DMS 273 treated with DMSO at 0.1 percent for 48 hours (cell line): ENCODE results near the gene COL27A1.
A peak's percentile ranks its signal among the peaks of the same experiment; 100 is the strongest.

Experiments used
- DNase-seq: peaks from one replicate; lab custom pipeline; 2025; lab: John Stamatoyannopoulos, UW

Gene COL27A1

DNA sequence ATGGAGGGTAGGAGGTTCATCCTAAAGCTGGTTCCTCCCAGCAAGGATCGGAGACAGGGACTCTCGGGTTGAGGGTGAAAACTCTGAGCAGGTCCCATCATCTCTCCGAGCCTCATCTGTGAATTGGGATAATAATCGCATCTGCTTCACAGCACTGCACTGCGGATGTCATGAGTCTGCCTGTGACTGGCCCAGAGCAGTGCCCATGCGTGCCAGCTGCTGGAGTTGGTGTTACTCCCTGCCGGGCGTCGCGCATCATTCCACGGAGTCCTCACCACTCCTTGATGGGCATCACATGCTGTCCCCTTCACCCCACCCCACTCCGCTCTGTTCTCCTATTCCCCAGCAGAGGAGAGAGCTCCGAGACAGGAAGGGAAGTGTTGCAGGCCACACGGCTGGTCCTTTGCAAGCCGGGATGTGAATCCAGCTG is 132.4 kb downstream of the COL27A1 start:
- DNase-seq = no peak

- no peak for DNase-seq
Observed at GRCh38 chr9:114288193-114289091, 133.1 kb downstream of the COL27A1 start.

GRCh38 chr9:114289106-114289505 is 133.8 kb downstream of the COL27A1 start:
- DNase-seq = no peak

DNA sequence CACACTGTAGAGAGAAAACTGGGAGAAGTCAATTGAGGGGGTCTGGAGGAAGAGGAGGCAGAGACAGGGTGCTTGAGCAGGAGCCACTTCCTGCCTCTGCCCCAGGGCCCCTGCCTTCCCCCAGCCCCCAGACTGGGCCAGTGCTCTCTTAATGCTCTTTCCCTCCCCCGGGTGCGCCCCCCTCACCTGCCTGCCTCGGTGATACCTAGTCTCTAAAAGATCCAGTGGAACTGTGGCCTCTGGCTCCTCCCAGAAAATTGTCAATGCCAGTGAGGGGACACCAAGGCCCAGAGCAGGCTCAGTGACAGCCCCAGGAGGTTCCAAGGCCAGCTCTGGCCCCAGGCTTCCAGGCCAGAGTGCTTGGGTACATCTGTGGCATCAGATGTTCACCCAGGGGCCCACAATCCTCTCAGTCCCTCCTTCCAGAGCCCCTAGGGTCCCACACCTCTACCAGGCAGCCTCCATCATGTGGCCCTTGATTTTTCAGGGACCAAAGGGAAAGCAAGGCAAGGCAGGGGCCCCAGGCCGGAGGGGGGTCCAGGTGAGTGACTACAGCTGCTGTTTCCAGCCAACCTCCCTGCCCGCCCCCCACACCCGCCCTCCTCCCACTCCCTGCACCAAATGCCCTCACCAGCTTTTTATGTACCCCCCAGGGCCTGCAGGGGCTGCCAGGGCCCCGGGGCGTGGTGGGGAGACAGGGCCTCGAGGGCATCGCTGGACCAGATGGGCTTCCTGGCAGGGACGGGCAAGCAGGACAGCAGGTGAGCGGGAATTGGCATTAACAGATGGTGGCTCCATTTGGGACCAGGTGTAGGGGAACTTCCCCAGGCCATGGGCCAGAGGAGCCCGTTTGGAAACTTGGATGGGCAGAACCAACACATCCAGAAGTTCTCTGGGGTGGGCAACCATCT is 134.5 kb downstream of the COL27A1 start:
- peak; percentile 30 for DNase-seq

GRCh38 chr9:114290561-114290986 is 135.2 kb downstream of the COL27A1 start:
- DNase-seq = no peak

DNA sequence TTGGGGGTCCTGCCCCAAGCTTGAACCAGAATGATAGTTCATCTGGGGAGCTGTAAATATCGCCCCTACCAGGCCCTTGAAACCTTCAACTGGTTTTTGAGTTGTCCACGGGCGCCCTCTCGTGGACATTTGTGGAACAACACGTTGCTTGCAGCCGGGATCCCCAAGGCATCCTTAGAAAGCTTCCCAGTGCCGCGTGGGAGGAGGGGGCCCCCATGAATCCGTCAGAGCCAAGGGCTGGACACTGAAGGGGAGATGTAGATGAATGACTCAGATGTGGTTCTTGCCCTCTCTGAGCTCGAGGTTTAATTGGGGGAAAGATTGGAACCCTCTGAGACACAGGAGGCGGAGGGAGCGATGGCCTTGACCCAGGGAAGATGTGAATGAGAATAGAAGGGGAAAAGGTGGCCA is 135.7 kb downstream of the COL27A1 start:
- no peak for DNase-seq

GRCh38 chr9:114291886-114292590 is 136.7 kb downstream of the COL27A1 start:
- no peak for DNase-seq

DNA sequence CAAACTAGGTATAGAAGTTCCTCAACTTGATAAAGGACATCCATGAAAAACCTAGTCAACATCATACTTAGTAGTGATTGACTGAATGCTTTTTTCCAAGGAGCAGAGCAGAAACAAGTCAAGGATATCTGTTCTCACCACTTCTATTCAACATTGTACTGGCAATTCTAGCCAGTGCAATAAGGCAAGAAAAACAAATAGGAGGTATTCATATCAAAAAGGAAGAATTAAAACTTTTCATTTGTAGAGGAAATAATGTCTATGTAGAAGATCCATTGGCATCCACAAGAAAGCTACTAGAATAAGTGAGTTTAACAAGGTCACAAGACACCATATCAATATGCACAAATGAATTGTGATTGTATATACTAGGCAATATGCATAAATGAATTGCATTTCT is 139.3 kb downstream of the COL27A1 start:
- no peak for DNase-seq

GRCh38 chr9:114296338-114296737 is 141.0 kb downstream of the COL27A1 start:
- DNase-seq = no peak

- DNase-seq = no peak
Observed at GRCh38 chr9:114299286-114300152, 144.2 kb downstream of the COL27A1 start.

GRCh38 chr9:114300153-114300845 is 145.0 kb downstream of the COL27A1 start:
- no peak for DNase-seq

GRCh38 chr9:114300846-114301797 is 145.8 kb downstream of the COL27A1 start:
- no peak for DNase-seq

- no peak for DNase-seq
Observed at GRCh38 chr9:114301798-114302565, 146.6 kb downstream of the COL27A1 start.

DNA sequence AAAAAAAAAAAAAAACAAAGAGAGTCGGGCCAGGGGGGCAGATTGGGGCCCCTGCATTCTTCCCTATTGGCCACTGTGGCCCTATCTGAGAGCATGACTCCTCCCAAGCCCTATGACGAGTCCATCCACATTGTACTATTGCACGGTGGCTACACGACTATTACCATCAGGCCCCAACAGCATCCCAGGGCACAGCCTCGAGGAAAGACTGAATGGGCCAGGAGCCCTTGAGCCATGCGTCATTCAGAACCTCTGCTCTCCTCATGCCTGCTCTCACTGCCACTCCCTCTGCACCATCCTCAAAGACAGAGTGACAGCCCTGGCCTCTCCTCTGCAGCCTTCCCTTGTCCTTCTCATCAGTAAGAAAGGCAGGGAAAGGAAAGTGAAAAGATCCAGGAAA is 147.4 kb downstream of the COL27A1 start:
- no peak for DNase-seq

DNA sequence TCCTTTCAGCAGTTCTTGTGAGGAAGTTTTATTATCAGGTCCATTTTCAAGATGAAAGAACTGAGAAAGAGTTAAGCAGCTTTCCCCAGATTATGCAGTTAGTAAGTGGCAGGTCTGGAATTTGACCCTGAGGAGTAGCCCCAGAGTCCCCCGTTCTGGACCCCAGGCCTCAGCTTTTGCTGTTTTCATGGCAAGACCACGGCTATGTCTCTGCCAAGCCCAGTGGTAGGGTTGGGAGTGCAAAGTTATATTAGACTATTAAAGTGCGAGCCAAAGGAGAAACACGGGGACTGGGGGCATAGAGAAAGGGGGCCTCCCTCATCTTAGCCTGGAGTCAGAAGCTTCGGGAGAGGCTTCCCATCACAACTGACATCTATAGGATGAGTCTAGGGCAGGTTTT is 148.2 kb downstream of the COL27A1 start:
- no peak for DNase-seq

- DNase-seq = no peak
Observed at GRCh38 chr9:114303977-114304376, 148.6 kb downstream of the COL27A1 start.

GRCh38 chr9:114304416-114305188 is 149.3 kb downstream of the COL27A1 start:
- no peak for DNase-seq

DNA sequence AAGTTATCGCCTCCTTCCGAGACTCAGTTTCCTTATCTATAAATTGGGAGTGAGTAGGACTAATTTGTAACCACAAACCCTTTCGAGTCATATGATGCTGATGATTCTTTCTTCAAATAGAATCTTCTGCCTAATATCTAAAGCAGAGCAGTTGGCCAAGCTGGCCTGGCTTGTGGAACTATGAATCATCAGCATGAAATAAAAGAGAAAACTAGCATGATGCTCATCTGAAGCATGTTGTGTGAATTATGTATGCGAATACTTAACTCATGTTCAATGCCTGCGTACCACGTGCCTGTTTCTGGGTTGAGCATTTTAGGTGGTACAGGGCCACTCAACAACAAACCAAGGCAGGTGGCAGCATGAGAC is 152.5 kb downstream of the COL27A1 start:
- no peak for DNase-seq
